Activated CD8-positive, alpha-beta memory T cell treated with anti-CD3 and anti-CD28 coated beads for 24 hours (primary cell): ENCODE measurements around the gene BRD9.
"Not testable (repeated sequence)": the region's sequence is repeated elsewhere in the genome, so short reads cannot be mapped to it uniquely, and the experiment has no call there.

Experiments used
- DNase-seq: peaks from one replicate; pipeline ENCODE4 v3.0.0-alpha.2; 2020

The BRD9 gene

DNA sequence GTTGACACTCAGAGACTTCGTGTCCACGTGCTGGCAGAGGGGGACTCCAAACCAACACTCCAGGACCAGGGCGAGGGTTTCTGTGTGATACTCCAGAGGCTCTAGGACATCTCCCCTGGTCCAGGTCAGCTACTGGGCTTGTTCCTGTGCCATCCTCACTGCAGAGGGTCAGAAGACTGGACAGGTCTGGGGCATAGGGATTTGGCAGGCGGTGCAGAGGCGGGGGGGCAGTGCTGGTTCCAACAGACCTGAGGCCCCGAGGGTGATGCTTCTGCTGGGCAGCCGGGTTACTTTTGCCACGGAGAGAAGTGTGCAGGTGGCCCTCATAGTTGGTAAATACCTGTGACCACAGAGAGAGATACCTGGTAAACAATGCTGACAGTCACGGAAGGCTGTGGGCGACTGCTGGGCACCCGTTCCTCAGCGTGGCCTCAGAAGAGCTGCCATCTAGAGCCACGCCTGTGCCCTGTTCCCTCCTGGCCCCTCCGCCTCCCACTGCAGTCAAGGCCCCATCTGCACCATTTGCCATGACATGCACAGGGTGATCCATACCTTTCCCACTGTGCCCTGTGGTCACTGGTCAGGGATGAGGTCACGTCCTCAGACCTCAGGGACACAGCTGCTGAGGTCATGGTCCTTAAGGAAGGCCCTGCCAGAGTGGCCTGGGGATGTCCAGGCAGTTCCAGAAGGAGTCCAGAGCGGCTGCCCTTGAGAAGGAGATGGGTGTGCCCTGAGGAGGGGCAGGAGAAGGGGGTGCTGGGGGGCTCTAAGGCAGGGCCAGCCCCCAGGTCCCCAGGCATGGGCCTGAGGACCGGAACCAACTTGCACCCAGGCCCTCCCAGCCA is 30.1 kb upstream of the BRD9 start:
- peak; percentile 54 for DNase-seq

DNA sequence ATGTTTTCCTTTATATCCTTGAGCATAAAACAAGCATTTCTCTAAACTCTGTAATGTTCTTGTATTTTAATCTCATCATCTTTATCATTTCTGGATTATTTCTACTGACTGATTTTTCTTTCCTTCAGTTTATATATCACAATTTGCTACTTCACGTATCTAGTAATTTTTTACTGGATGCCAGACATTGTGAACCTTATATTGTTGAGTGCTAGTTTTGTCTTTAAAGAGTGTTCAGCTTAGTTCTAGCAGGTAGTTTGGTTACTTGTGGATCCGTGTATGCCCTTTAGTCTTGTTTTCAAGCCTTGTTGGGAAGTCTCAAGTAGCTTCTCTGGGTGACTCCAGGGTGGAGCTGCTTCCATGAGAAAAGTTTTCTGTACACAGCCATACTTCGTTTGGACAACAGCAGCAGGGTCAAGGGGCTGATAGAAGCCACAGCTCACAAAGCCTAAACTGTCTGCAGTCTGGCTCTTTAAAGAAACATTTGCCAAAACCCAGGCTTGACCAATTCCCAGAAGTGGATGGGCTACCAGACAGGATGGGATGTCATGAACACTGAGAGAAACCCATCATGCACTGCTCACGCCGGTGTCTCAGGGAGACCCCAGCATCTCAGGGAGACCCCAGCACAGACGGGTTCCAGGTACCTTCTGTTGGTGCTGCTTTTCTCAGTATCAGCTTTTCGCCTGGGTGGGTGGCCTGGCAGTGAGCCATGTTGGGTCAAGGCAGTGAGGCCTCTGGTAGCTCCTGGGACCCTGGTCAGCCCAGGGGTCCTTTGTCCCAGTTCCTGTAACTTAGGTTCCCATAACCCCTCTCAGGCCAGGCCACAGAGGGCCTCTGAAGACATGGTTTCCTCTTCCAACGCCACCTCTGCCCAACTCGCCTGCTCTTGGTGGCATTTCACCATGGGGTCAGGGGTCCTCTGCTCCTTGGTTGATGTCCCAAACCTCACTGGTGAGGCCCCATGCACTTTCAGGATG is 29.1 kb upstream of the BRD9 start:
- no peak for DNase-seq

DNA sequence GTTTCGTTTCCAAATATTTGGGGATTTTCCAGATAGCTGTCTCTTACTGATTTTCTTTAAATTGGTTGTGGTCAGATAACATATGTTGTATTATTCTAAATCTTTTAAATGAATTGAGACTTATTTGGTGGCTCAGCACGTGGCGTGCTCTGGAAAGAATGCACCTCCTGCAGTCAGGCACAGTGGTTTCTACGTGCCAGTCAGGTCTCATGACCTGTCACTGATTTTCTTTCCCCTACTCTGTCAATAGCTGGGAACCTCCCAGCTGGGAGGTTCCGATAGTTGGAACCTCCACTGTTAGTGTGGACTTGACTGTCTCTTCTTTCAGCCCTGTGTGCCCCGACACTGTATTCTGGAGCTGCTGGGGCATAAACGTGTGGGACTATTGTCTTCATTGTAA is 27.7 kb upstream of the BRD9 start:
- no peak for DNase-seq

DNA sequence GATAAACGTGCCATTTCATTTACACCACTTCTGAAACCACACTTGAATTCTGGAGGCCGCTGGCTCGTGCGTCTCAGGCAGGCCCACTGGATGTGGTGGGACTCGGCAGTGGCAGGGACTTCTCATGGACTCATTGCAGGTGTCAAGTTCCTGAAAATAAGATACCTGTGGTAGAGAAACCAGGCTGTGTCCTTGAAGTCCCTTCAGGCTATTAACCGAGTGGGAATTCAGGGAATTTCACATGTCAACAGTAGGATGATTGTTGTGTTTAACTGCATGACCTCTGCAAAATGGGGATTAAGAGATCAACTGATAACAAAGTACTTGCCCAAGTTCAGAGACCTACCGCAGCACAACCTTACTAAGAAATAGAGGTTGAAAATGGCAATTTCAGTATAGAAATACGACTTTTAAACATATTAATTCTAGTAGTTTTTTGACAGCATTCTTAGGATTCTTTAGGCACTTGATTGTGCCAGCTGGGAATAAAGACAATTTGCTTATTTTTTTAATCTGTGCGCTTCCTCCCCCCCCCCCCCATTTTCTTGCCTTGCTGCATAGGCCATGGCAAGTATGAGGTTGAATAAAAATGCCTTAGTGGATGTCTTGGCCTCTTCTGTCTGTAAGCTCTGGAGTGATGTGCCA is 26.9 kb upstream of the BRD9 start:
- DNase-seq = no peak

DNA sequence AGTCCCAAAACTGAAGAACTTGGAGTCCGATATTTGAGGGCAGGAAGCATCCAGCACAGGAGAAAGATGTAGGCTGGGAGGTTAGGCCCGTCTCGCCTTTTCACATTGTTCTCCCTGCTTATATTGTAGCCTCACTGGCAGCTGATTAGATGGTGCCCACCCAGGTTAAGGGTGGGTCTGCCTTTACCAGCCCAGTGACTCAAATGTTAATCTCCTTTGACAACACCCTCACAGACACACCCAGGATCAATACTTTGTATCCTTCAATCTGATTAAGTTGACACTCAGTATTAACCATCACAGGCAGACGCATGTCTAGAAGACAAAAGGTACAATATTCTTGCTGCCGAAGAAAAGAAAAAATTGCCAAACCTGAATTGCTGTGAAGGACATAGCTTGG is 26.1 kb upstream of the BRD9 start:
- DNase-seq = not testable (repeated sequence)

DNA sequence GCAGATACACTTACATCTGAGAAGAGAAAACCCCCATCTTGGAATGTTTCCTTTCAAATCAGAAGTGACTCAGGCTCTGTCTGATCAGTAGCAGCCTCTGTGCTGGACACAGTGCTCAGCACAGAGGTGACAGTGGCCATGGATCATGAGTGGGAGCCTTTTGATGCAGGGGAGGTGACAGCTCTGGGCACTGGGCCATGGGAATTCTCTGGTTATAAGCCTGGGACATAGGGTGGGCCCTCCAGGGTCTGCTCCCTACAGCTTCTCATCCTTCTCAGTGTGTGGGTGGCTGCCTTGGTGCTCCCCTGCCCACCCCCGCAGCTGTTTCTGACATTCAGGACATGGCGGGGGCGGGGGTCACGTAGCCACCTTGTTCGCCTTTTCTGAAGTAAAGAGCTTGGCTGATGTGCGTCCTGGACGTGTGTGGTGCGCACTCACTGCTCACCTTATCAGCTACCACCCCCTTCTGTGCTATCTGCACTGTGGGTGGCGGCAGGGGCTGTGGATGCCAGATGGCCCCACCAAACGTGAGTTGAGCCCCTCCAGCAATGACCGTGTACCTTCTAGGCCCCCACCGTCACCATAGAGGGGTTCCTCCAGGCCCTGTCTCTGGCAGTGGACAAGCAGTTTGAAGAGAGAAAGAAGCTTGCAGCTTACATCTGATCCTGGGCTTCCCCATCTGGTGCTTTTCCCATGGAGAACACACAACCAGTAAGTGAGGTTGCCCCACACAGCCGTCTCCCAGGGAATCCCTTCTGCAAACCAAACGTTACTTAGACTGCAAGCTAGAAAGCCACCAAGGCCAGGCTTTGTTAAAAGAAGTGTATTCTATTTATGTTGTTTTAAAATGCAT is 24.1 kb upstream of the BRD9 start:
- DNase-seq = no peak

DNA sequence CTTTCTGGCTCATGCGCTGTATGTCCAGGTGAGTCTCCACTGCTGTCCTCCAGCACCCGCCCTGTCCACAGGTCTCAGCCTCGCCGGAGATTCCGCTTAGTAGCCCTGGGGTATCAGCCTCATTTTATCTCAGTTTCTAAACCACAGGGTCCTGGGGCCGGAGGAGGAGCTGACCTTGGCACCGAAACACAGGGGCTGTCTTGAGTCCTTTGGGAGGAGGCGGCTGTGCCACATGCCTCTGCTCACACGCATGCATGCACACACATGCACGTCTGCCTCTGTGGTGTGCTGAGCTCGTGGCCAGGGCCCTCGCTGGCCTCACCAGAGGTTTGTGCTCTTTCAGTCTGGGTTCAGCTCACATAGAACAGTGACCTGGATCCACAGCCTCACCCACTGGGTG is 23.3 kb upstream of the BRD9 start:
- no peak for DNase-seq

DNA sequence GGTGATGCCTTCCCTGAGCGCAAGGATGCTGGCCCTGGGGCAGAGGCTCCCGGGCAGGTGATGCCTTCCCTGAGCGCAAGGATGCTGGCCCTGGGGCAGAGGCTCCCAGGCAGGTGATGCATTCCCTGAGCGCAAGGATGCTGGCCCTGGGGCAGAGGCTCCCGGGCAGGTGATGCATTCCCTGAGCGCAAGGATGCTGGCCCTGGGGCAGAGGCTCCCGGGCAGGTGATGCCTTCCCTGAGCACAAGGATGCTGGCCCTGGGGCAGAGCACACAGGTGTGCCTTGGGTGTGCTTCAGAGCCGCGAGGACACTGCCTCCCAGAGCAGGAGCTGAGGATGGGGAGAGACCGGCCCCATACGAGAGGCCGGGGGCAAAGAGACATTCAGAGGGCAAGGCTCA is 22.7 kb upstream of the BRD9 start:
- not testable (repeated sequence) for DNase-seq

DNA sequence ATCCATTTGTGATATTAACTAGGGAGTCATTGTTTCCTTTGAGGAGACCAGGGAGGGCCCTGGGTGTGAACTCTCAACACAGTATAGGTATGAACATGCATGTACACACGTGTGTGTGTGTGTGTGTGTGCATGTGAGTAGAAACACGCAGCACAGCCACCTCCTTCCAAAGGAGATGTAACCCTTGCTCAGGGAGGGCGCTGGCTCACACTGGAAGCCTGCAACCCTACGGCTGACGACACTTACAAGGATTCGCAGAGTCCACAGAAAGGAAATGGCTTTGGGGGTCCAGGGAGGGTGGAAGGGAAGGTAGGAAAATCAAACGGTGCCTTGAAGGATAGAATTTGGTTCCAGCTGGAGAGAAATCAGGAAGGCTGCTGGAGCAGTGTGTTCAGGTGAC is 22.0 kb upstream of the BRD9 start:
- no peak for DNase-seq

DNA sequence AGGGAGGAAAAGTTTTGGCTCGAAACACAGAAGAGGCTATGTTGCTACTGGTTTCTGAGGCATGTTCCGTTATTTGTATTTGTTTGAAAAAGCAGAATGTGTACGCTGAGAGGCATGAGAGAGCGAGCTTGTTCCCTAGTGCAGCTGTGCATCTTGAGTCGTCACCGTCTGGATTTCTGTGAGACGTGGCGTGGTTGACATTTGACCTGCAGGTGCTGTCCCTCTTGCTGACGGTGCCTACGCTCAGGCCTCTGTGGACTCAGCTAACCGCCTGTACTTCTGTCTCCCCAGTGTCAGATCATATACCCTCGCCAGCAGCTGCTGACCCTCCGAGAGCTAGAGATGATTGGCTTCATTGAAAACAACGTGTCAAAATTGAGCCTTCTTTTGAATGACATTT is 21.6 kb upstream of the BRD9 start:
- no peak for DNase-seq

DNA sequence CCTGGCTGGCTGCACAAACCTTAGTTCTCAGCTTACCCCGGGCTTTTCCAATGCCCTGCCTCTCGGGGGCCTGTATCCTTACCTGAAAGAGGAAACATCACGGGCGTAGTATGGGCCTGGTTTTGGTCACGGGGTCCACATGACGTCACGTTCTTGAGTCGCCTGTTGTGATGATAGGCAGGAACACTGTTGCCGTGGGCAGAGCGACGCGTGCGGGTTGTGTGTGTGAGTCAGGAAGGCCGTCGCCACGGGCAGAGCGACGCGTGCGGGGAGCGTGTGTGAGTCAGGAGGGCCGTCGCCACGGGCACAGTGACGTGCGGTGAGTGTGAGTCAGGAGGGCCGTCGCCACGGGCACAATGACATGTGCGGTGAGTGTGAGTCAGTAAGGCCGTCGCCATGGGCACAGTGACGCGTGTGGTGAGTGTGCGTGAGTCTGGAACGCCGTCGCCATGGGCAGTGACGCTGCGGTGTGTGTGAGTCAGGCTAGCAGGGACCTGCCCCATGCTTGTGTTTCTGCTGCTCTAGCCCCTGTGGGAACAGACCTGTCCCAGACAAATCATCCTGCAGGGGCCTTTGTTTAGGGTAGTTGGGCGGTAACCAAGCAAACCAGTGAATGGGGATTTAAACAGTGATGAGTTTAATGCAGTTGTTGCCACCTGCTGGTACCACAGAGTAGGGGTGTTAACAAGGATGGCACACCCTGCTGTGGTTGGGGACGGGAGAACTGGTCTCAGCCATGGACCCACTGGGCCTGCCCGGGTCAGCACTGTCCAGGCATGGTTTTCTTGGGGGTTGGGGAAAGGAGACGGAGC is 19.9 kb upstream of the BRD9 start:
- peak; percentile 67 for DNase-seq

DNA sequence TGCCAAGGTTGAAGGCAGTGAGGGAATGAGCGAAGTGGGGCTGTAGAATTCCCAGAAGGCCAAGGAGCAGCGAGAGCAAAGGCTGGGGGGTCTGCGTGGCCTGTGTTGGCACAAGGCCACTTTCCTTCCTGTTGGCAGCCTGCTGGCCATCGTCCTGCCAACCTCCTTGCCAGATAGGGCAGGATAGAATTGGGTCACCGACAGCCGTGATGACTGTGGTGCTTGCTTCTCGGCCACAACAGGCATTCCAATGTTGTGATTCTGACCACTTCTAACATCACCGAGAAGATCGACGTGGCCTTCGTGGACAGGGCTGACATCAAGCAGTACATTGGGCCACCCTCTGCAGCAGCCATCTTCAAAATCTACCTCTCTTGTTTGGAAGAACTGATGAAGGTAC is 19.0 kb upstream of the BRD9 start:
- DNase-seq = no peak

DNA sequence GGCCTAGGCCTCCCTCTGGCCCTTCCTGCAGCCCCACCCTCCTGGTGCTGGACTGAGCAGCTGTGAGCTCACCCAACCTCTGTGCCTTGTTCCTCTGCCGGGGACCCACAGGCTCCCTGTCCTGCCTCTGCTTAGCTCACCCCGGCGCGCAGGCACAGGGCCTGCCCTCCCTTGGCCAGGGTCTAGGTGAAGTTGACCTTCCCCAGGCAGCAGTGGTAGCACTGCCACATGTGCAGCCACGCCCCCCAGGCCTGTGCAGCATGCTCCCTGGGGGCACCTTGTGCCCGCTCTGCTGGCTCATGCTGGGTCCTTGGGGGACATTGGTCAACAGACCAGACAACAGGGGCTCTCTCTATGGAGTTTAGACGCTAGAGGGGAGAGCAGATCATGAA is 18.2 kb upstream of the BRD9 start:
- DNase-seq = no peak

DNA sequence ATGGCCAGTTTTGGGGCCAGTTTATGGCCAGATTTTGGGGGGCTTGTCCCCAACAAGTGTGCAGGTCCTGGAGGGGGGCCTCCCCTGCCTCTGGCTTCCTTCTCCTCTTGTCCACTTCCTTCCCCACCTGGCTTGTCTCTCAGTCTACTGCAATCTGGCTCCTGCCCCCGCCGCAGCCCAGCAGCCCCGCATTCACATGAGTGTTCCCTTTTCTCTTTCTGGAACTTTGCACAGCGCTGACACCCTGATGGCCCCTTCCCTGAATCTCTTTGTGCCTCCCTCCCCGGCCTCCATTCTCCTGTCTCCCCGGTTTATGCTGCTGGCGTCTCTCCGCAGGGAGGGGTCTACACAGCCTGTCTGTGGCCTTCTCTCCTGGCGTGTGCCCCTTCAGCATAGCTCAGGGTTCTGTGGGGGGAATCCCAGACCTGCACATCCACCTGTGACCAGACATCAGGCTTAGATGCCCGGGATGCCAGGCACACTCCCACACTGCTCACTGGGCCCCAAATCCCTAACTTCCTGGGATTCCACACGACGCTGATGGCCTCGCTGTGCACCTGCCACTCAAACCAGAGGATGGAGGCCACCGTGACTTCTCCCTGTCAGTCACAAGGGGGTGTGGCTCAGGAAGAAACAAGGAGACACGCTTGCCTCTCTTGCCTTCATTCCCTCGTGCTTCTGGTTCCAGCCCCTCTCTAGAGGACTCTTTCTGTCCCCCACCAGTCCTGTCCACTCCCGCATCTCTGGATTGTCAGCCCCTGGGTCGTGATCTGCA is 17.6 kb upstream of the BRD9 start:
- no peak for DNase-seq

DNA sequence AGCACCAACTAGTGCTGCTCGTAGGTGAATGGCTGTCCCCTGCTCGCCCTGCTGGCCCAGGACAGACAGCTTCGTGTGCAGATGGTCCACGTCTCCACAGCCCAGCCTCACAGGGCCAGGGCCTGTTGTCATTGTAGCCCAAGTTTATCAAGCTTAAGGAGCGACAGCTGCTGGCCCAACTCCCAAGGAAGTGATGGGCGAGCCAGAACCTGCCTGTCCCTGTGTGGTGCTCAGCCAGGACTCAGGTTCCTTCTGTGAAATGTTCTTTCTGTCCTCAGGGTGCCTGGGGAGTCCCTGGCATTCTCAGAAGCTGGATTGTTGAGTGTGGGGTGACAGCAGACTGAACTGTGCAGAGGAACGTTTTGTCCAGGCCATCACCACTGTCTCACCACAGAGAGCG is 16.5 kb upstream of the BRD9 start:
- no peak for DNase-seq

DNA sequence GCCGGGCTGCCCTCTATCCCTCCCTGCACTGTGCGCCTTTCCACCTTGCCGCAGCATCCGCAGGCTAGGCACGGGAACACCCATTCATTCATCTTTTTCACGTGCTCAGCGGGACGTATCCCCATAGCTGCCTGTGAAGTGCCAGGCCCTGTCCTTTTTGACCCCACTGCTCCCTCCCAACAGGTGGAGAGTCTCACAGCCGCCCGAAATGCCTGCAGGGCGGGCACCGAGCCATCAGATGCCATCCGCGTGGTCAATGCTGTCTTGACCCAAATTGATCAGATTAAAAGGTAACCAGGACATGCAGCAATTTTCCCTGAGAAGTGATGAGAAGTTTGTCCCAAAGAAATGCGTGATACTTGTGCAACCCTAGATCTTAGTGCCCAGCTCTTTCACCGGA is 15.6 kb upstream of the BRD9 start:
- no peak for DNase-seq

DNA sequence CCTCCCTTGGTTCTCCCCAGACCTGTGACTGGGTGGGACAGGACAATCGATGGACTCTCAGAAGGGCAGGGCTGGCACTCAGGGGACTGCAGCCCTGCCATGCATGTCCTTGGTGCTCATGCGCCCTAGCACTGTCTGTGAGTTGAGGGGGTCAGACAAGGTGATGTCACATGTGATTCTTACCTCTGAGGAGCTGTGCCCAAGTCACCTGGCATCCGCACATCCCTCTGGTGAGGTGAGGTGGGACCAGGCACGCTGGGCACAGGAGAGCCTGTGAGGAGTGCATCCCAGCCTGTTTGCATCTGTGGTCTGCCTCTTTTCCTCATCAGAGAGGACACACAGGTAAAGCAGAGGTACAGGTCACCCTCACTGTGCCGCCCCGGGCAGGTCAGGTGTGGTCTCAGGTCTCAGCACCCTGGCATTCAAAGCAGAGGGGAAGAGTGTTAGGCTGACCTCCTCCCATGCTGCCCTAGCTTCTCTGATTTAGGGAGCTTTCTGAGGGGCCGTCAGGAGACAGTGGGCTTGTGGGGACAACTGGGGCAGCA is 14.8 kb upstream of the BRD9 start:
- DNase-seq = peak; percentile 38

DNA sequence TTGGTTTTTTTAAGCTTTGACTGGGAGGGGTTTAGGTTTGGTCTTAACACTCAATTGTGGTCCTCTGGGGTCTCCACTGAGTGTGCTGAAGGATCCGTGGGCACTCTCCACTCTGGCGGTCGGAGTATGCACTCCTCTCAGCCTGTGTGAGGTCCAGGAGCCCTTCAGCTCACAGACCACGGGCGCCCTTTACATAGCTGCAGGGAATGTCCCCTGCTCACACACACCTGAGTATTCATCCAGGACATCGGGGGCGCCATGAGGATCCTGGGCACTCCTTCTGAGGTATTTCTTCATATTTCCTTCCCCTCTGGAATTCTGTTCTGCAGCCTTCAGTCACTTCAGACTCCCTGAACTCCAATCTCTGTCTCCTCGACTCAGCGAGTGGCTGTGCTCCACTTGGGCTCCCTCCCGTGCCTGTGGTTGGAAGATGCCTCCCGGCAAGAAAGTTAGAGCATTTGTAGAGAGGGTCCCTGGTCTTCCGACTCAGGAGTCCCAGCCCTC is 12.6 kb upstream of the BRD9 start:
- no peak for DNase-seq

DNA sequence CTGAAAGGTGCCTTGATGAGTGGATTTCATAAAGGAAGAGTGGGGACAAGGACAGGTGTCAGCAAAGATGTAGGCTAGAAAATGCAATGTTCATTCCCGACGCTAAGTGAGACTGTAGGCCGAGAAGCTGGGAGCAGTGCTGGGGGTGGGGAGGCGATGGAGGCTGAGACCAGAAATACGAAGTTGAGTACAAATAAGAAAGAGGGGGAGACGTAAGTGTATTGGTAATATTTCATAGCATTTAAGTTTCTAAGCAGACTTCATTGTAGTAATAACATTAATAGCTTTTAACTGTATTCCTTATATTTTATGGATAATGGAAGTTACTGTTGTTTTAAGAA is 11.1 kb upstream of the BRD9 start:
- DNase-seq = no peak

DNA sequence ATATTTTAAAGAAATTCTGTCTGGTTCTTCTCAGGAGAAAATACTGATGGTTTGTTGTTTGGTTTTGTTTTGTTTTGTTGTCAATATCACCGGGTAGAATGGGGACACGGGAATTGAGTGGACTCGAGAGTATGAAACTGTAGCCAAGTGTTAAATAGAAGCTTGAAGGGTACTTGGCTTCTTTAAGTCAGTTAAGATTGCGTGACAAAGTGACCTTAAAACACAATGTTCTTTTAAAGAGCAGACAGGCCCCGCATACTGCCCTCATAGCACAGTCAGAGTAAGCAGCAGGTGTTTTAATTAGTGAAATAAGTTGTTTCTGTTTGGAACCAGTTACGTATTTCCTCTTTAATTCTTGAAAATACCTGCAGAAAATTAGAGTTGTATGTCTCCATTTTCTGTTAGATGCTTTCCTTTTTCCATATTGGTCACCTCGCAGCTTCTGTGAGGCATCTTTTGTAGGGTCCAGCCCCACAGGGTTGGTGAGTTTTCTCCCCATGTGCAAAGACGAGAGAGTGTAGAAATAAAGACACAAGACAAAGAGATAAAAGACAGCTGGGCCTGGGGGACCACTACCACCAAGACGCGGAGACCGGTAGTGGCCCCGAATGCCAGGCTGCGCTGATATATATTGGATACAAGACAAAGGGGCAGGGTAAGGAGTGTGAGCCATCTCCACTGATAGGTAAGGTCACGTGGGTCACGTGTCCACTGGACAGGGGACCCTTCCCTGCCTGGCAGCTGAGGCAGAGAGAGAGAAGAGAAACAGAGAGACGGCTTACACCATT is 9.7 kb upstream of the BRD9 start:
- peak; percentile 46 for DNase-seq
